GM19238 (cell line): ENCODE results near the gene GFI1.

ENCODE experiments used
- DNase-seq: peaks from one replicate; pipeline ENCODE4 v3.0.0; 2011; ENCODE audit warnings: low spot score; ENCODE audit not compliant: insufficient read length

GFI1 gene

DNA sequence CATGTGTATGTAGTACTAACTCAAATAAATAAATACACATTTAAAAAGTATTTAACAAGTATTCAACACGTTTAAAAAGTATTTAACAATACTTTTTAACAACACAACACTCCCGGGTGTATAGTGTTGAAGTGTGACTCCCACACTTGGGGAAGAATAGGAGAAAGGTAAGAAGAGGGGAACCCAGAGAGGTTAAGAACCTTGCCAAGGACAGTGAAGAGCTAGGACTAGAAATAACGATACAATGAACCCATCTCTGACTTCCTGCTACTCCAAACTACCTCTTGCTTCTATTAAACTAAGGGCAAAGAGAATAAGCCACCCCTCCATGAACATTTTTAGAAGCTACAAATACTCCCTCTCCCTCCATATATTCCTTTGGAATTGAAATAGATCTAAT lies 1.7 kb upstream of the GFI1 start:
- DNase-seq, result no peak

DNA sequence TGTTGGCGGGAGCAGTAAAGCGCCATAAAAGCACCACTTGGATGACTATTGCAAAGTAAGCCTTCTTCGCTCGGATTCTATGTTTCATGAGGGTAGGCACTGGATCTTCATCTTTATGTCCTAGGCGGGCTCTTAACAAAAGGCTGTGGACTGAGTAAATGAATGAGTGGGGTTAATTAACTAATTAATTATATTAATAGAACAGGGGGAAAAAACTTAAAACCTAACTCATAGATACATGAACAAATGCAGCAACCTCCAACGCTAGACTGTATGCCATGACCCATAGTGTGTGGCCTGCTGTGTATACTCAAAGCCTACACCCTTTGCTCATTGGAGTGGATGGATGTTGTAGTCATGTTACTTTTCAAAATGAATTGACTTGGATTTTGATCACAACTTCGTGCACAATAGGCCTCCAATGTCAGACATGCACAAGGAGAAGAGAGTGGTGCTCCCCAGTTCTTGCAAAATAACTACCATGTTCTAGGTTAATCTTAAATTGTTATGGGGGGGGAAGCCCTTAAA lies 417 bp upstream of the GFI1 start:
- no peak for DNase-seq

DNA sequence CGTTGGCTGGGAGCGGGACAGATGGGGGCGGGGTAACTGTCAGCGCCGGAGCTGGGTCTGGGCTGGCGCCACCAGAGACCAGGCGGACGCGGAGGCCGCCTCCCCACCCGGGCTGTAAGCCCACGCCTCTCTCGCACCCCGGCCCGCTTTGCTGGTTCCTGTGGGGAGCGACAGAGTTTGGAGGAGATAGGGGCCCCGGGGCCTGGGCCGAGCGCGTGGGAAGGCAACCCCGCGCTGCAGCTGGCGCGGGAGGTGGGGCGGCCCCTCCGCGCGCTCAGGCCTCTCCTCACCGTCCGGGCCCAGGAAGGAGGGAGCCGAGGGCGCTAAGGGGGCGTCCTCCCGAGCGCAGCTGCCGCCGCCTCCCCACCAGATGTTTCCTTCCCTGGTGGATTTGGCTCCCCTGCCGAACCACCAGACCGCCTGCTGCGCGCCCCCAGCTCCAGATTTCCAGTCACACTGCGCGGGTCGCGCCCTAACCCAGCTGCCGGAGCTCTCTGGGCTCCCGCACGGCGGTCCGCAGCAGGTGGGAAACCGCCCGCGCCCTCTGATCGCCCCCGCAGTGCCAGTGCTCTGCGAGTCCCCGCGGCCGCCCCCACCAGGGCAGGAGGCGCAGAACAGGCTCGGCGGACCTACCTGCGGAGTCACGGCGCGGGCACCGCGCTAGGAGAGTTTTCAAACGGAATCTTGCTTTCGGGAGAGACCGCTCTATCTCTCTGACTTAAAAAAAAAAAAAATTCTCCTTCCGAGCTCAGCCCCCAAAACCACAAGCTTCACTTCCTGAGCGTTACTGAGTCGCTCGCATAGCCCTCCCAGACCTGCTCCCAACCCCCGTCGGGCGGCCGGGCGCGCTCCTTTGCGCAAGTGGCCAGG lies 1.1 kb downstream of the GFI1 start:
- DNase-seq, result peak; percentile 60

DNA sequence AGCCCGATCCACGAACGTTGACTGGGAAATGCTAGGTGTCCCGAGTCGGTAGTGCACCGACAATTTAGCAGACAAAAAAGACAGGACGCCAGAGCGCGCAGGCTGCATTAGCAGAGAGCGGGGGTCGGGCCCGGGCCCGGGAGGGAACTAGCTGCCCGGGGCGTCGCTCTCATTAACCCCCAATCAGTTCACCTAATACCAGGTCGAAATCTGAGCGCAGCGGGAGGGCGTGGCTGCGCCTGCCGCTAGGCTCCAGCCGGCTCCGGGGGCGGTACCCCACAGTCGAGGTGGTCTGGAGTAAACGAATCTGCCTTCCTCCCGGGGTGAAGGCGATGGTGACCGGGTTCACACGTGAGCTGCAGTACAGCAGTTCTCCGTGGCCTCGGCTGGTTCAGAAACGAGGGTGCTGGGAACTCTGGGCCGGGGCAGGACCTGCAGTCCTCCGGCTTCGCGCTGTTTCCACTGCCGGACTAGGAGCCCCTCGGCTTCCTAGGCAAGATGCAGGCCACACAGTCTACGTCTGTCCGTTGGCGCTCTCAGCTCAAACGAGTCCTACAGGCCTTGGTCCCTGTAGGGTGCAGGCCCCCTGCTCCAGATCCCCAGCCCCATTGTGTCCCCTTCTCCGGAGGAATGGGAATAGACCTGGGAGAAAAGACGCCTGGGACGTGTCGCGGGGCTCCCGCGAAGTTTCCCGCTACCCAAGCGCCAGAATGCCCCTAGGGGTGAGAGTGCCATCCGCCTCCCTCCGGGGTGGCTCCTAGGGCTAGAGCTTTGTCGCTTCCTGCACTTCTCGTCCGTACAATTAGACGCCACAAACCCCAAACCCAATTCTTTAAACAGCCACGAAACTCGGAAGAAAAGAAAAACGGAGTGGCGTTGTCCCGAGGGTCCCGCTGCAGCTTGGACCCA lies 2.0 kb downstream of the GFI1 start:
- peak; percentile 52 for DNase-seq

DNA sequence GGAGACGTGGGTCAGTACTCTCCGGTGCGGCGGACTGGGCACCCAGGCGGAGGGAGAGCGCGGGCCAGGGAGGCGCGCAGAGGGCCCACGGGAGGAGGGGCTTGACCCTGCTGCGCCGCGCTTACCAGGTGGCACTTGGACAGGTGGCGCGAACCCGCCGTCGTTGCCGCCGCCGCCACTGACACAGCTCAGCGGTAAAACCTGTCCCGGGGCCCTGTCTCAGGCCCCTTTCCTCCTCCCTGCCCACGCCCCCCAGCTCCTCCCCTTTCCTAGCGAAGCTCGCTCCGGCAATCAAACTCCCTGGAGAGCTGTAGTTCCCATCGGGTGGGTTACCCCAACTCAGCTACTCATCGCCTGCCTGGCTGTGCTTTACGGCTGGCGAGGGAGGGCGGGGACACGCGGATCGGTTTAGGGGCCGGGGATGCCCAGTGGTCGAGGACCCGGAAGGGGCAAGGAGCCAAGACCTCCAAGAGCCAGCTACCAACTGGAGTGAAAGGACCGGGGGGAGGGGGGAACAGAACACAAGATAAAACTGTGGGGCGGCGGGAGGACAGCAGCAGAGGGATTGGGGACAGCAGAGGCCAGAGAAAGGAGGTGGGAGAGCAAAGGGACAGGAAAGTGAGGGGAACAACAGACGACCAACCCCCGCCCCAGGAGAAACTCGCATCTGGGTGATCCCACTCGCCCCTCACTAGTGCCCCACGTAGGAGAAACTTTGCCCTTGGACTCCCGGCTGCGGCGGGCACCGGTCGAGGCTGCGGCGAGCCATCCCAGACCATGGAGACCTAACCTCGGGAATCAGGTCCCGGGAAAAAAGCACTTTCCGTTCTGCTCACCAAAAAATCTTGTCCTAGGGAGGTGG lies 2.9 kb downstream of the GFI1 start:
- DNase-seq, result peak; percentile 38

DNA sequence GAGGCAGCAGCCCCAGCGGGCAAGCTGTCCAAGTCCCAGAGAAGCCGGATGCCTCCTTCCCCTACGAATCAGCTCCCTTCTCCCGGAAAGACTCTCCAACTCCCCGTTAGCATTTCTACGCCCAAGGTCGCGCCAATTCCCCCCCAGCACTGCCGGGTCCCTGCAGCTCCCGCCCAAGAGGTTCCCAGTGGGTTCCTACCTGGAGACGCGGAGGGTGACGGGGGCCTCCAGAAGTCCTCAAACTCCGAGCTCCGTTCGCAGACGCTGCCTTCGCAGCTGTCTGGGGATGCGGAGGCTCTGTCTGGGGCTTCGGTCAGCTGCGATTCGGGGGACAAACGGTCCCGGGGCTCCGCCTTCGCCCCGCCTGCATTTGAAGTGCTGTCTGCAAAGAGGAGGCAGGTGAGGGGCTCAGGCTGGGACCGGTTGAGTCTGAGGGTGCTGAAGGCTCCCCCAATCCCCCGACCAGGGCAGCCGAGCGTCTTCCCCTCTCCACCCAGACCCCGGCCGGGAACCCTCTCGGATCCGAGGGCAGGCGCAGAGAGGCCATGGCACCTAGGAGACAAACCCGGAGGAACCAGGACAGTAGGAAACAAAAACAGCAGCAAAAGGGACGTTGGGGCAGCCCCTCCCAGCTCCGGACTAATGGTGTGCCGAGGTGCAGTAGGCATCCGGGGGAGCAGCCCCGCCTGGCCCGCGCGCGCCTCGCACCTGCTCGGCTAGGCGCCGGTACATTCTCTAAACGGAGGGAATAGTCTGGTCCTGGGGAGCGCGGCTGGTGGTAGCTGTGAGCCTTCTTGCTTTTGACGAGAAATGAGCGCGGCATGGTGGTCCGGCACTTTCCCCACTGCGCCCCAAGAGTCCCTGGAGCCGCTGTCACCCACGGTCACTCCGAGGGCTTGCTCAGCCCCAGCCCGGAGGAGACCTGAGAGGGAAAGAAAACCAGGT lies 3.8 kb downstream of the GFI1 start:
- no peak for DNase-seq

DNA sequence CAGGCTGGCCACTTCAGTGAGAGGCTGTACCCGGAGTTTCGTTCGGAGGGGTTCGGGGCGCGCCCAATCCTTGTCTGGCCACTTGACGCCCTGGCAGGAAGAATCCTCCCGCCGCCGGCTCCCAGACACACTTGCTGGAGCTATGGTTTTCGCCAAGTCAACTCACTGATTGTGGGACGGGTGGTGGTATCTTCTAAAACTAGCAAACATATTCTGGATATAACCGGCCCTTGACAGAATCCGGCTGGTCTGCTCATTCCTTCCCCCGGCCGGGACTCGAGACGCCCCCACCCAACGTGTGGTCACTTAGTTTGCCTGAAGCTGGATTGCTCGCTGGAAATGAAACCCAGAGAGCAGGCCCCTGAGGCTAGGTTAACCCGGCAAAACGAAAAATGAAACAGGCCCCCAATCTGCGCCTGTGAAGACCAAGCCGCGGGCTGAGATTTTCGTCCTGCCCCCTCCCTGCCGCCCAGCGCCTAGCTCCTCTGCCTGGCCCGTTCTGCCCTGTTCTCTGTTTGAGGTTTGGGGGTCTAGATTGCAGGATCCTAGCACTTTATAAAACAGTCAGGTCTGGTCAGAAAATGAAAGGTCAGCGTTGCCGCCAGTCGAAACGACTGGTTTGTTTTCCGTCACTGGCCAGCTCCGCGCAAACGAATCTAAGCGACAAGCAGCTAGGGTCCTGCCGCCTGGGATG lies 4.6 kb downstream of the GFI1 start:
- no peak for DNase-seq

DNA sequence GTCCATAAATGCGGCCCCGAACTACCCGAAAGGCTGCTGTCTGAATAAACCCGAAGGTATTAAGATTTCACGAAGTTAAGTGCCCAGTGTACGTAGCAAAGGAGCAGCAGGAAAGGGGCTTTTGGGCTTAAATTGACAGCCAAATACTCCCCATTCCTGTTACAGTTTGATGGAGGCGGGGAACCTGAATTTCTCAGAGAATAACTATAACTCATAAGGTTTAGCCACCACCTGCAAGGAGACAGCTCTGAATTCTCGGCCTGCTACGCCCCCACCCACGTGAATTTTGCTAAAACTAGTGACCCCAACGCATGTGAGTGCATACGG lies 5.2 kb downstream of the GFI1 start:
- DNase-seq, result no peak

DNA sequence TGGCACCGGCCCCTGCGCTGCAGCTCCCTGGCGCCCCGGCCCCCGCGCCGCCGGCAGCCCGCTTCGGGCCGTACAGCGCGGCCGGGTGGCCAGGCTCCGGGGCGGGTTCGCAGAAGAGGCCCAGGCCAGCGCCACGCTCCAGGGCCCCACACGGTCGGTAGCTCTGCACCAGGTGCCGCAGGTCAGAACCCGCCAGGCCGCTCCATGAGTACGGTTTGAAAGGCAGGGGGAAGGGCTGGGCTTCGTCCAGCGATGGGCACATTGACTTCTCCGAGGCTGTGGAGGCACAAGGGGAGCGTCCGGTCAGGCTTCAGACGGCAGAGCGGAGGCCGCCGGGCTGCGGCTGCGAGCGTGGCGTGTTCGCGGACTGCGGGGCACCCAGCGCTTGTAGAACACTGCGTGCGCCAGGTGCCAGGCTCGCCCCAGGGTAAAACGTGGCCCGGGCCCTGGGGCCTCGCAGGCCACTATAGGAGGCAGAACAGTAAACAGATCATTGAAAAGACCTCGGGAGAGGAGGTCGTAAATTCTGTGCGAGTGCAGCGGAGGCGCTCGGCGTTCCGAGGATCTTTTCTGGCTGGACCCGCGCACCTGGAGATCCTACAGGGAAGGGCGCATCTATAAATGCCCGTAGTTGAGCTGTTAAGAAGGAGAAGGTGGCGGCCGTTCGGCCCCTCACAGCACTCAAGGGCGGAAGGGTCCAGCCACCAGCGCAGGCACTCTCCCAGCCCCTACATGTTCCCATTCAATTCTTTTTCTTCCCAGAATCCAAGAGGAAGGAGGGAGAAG lies 5.7 kb downstream of the GFI1 start:
- no peak for DNase-seq

DNA sequence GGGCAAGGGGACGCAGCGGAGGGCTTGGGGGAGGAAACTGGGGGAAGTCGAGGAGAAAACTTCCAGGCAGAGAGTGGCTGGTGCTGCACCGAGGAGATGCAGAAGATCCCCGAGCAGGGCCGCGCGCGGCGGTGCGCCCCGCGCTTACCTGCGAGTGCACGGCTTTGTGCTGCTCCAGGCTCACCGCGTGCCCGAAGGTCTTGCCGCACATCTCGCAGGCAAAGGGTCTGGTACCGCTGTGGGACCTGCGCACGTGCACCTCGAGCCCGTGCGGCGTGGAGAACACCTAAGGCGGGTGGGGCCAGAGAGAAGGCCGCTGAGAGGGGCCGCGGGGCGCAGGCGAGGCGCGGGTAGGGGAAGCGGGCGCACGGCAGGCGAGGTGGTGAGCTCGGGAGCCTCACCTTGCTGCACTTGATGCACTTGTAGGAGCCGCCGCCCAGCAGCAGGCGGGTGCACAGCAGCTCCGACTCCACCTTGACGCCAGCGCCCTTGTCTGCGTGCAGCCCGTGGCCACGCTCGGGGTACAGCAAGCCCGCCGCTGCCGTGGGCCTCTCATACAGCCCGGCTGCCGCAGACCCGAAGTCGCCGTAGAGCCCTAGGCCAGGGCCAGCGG lies 6.4 kb downstream of the GFI1 start:
- DNase-seq, result no peak

DNA sequence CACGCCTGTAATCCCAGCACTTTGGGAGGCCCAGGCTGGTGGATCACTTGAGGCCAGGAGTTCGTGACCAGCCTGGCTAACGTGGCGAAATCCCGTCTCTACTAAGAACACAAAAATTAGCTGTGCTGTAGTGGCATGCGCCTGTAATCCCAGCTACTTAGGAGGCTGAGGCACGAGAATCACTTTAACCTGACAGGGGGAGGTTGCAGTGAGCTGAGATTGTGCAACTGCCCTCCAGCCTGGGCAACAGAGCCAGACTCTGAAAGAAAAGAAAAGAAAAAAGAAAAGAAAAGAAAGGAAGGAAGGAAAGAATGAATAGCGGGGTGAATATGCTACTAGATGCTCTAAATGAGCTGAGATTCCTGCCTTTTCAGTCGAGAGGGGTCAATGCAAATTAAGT lies 7.1 kb downstream of the GFI1 start:
- DNase-seq, result no peak

DNA sequence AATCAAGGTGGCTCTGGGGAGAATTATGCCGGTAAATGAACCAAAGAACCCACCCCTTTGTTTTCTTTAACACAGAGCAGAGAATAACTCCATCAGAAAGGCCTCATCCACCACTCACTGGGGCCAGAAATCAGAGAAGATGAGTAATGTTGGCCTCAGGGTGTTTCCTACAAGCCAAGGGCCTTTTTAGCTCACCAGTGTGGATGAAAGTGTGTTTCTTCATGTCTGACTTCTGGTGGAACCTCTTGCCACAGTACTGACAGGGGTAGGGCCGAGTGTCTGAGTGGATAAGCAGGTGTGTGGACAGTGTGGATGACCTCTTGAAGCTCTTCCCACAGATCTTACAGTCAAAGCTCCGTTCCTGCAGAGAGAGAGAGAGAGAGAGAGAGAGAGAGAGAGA lies 8.3 kb downstream of the GFI1 start:
- DNase-seq, result no peak

DNA sequence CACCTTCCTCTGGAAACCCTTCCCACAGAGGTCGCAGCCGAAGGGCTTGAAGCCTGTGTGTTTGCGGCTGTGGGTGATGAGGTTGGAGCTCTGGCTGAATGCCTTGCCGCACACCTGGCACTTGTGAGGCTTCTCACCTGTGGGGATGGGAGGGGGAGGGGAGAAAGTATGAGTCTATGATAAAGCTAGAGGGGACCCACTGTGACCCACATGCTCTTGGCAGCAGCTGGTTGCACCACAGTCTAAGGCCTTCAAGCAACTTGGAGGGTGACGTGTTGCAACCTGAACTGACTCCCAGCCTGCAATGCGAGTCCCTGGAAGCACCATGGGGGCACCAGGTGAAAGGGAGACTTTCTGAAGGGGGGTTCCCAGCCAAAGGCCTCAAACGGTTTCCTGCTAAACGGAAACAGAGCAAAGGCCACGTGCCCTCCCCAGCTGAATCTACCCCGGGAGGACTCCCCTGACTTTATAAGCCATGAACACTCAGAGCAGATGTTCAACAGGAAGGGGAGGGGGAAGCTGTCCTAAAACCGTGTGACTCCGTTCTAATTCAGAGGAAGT lies 10.6 kb downstream of the GFI1 start:
- DNase-seq, result peak; percentile 53

DNA sequence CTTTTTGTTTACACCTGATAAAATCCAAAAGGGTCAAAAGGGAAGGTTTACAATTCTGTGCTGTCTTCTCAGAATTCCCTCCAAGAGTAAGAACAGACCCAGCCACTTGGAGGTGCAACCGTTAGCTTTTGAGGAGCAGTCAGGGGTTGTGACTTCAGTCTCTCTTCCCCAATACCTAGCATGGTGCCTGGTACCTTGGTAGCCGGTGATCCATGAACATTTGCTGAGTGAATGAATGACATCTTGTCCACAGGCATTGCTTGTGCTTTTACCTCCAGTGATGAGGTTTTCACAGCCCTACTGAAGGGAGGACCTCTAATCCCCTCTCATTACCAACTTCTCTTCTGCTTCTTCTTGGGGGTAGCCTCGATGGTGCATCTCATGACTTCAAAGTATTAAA lies 11.7 kb downstream of the GFI1 start:
- DNase-seq, result no peak

DNA sequence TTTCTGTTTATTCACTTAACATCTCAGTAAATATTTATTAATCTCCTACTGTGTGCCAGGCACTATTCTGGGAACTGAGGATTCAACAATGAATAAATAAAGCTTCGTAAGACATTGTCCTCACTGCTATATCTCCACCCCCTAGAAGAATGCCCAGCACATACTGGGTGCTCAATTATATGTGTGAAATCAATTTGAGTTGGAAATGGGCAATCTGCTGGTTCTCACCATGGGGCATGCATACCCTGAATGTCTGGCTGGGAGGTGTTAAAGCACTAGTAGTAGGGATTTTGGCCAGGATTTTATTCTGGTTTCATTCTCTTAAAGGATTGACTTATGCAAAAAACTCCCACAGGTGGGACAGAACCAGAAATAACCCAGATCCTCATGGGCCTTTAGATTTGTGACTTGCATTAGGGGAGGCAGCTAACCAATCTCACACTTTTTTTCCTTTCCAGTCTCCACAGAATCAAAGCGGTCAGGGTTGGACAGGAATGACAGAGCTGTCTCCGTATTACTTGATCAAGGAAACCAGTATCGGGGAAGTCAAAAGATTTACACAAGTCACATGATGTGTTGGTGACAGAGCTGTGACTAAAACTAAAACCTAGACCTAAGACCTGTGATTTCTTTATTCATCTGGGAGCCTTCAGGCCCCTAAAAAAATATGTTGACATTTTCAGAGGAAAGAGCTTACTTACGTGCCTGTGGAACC lies 12.8 kb downstream of the GFI1 start:
- DNase-seq, result no peak

DNA sequence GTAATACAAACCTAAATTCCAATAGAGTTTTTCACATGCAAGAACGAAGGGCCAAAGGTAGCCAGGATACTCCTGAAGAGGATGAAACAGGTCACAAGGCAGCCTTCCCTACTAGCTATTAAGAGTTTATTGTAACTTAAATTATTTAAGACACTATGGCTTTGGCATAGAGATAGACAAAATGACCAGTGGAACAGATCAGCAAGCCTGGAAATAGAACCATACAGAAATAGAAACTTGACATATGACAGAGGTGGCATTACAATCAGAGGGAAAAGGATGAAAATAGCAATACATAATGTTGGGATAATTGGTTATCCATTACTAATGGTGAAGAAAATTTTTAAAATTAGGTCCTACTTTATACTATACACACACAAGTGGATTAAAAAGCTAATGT lies 16.5 kb downstream of the GFI1 start:
- no peak for DNase-seq

DNA sequence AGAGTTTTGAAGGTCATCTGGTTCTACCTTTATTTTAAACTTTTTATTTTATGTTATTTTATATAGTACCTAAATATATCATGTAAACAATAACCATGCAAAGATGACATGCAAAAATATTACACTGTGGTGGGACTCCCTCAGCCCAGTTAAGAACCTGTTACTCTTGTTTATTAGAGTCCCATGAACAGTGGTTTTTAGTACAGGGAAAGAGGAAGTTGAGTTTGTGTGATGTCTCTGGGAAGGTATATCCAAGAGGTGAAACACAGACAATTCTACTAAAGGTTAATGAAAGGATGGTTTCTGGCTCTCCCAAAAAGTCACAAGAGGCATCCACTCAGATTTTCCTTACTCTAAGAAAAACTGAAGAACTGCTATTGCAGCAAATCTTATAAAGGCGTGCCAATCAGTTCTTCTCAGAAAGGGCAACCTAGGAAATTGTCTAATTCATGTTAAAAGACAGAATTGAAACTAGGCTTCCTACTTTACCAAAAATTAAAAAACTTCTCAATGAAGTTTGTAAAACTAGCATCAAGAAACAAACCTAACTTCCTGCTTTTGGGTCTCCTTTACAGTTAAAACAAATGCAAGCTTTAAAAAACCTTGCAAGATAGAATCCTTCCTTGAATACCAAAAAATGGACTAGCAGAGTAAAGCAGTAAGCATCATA lies 19.9 kb downstream of the GFI1 start:
- DNase-seq, result no peak
